Activated naive CD4-positive, alpha-beta T cell treated with anti-CD3 and anti-CD28 coated beads, Interleukin-2, amount 10 ng/mL, durations not matched to agents 7 days and 5 days (primary cell): ENCODE measurements around the gene LMNA.

Experiments used
- CTCF ChIA-PET: fragments of 350-600 bp; sonication (Branson Sonifier 250); formaldehyde crosslinking; loops from one replicate; lab custom pipeline; 2021; ENCODE audit warnings: antibody characterized with exemption; lab: Charles Lee
- DNase-seq: peaks from one replicate; pipeline ENCODE4 v3.0.0-alpha.2; 2020
- H3K27ac Mint-ChIP-seq: one replicate; pipeline ENCODE4 v1.8.0; 2021; ENCODE audit warnings: mild to moderate bottlenecking, moderate library complexity, mixed read lengths
- H3K27me3 Mint-ChIP-seq: one replicate; pipeline ENCODE4 v1.8.0; 2021; ENCODE audit warnings: mild to moderate bottlenecking, mixed read lengths
- H3K36me3 Mint-ChIP-seq: one replicate; pipeline ENCODE4 v1.8.0; 2021; ENCODE audit warnings: mixed read lengths
- H3K4me1 Mint-ChIP-seq: one replicate; pipeline ENCODE4 v1.8.0; 2021; ENCODE audit warnings: mixed read lengths
- H3K4me3 Mint-ChIP-seq: one replicate; pipeline ENCODE4 v1.8.0; 2021; ENCODE audit warnings: mild to moderate bottlenecking, moderate library complexity, mixed read lengths
- H3K9me3 Mint-ChIP-seq: one replicate; pipeline ENCODE4 v1.8.0; 2021; ENCODE audit warnings: mixed read lengths

The LMNA gene

GRCh38 chr1:156151093-156151688 is 36.7 kb downstream of the LMNA start:
- Mint-ChIP-seq H3K36me3 (no peaks in the 10 kb centered on the region), H3K27ac (no peak overlapping the region), H3K27me3 (no peaks in the 10 kb centered on the region), H3K9me3 (no peaks in the 10 kb centered on the region), H3K4me1 (peaks cover 51% of the 10 kb centered on the region), H3K4me3 (no peak overlapping the region)
- no peak for DNase-seq
- CTCF ChIA-PET, result interaction anchor here (1.2 to 18.2 kb wide), 2 partner anchors 9 to 75 kb away, joined by 3 to 315 read pairs; no protein-coding TSS in a partner anchor

GRCh38 chr1:156152628-156153027 is 38.1 kb downstream of the LMNA start:
- Mint-ChIP-seq H3K4me3 (no peak overlapping the region), H3K9me3 (no peaks in the 10 kb centered on the region), H3K36me3 (no peaks in the 10 kb centered on the region), H3K4me1 (peaks cover 53% of the 10 kb centered on the region), H3K27me3 (no peaks in the 10 kb centered on the region), H3K27ac (no peak overlapping the region)
- no peak for DNase-seq
- CTCF ChIA-PET, result interaction anchor here (1.1 to 18.2 kb wide), 2 partner anchors 46 to 74 kb away, joined by 3 to 315 read pairs; no protein-coding TSS in a partner anchor

- DNase-seq, result no peak
- no peaks in the 10 kb centered on the region for H3K9me3 Mint-ChIP-seq
- H3K36me3 Mint-ChIP-seq, result no peaks in the 10 kb centered on the region
- H3K4me1 Mint-ChIP-seq, result peaks cover 49% of the 10 kb centered on the region
- H3K4me3 Mint-ChIP-seq, result peak within 1 kb of the TSS; percentile 17
- H3K27me3 Mint-ChIP-seq, result no peaks in the 10 kb centered on the region
- no peak within 1 kb of the TSS for H3K27ac Mint-ChIP-seq
- CTCF ChIA-PET, result interaction anchor here (1.1 to 18.2 kb wide), 3 partner anchors 43 to 73 kb away, joined by 3 to 315 read pairs (median 6); no protein-coding TSS in a partner anchor
Measured at GRCh38 chr1:156153362-156153761, 38.9 kb downstream of the LMNA start, which contains the start of gene SEMA4A. Gene SEMA4A (plus strand): TSS chr1:156153585. CDS start chr1:156154579, 994 bp downstream.

GRCh38 chr1:156154317-156154749 is 39.8 kb downstream of the LMNA start:
- Mint-ChIP-seq H3K27me3 (no peaks in the 10 kb centered on the region), H3K4me3 (peak overlapping the region; percentile 17), H3K4me1 (peaks cover 49% of the 10 kb centered on the region), H3K36me3 (no peaks in the 10 kb centered on the region), H3K9me3 (no peaks in the 10 kb centered on the region), H3K27ac (no peak overlapping the region)
- CTCF ChIA-PET, result interaction anchor here (2.1 to 18.2 kb wide), 2 partner anchors 42 to 72 kb away, joined by 6 to 315 read pairs; no protein-coding TSS in a partner anchor
- peak; percentile 38 for DNase-seq

GRCh38 chr1:156155756-156156510 is 41.4 kb downstream of the LMNA start:
- no peak for DNase-seq
- H3K4me1 Mint-ChIP-seq, result peaks cover 63% of the 10 kb centered on the region
- H3K36me3 Mint-ChIP-seq, result no peaks in the 10 kb centered on the region
- peaks cover 4% of the 10 kb centered on the region for H3K27me3 Mint-ChIP-seq
- H3K9me3 Mint-ChIP-seq, result no peaks in the 10 kb centered on the region
- CTCF ChIA-PET, result interaction anchor here (0.8 to 18.2 kb wide), 3 partner anchors 63 to 164 kb away, joined by 3 to 315 read pairs (median 3); no protein-coding TSS in a partner anchor
- no peak overlapping the region for H3K4me3 Mint-ChIP-seq
- H3K27ac Mint-ChIP-seq, result no peak overlapping the region

GRCh38 chr1:156157506-156157905 is 43.0 kb downstream of the LMNA start:
- Mint-ChIP-seq H3K27me3 (peaks cover 4% of the 10 kb centered on the region), H3K27ac (peak overlapping the region; percentile 66), H3K9me3 (no peaks in the 10 kb centered on the region), H3K4me3 (no peak overlapping the region), H3K36me3 (no peaks in the 10 kb centered on the region), H3K4me1 (peaks cover 65% of the 10 kb centered on the region)
- DNase-seq, result no peak
- CTCF ChIA-PET, result interaction anchor here (1.8 to 18.2 kb wide), 2 partner anchors 43 to 69 kb away, joined by 4 to 315 read pairs; partner anchors contain the start of gene LMNA

GRCh38 chr1:156157966-156158365 is 43.5 kb downstream of the LMNA start:
- Mint-ChIP-seq H3K36me3 (no peaks in the 10 kb centered on the region), H3K4me3 (no peak overlapping the region), H3K27ac (peak overlapping the region; percentile 66), H3K9me3 (no peaks in the 10 kb centered on the region), H3K4me1 (peaks cover 62% of the 10 kb centered on the region), H3K27me3 (peaks cover 4% of the 10 kb centered on the region)
- DNase-seq, result no peak
- CTCF ChIA-PET, result interaction anchor here (0.7 to 18.2 kb wide), 3 partner anchors 8 to 68 kb away, joined by 3 to 315 read pairs (median 4); partner anchors contain the start of gene LMNA

- H3K9me3 Mint-ChIP-seq, result no peaks in the 10 kb centered on the region
- H3K36me3 Mint-ChIP-seq, result no peaks in the 10 kb centered on the region
- CTCF ChIA-PET, result interaction anchor here (1.6 to 2.6 kb wide), 3 partner anchors 15 to 65 kb away, joined by 4 to 14 read pairs (median 8); no protein-coding TSS in a partner anchor
- H3K27ac Mint-ChIP-seq, result no peak overlapping the region
- peak overlapping the region; percentile 61 for H3K4me3 Mint-ChIP-seq
- no peak for DNase-seq
- H3K4me1 Mint-ChIP-seq, result peaks cover 51% of the 10 kb centered on the region
- peaks cover 4% of the 10 kb centered on the region for H3K27me3 Mint-ChIP-seq
Measured at GRCh38 chr1:156160000-156160742, 45.7 kb downstream of the LMNA start.

GRCh38 chr1:156160743-156161171 is 46.2 kb downstream of the LMNA start:
- Mint-ChIP-seq H3K4me3 (peak overlapping the region; percentile 61), H3K9me3 (no peaks in the 10 kb centered on the region), H3K27me3 (peaks cover 4% of the 10 kb centered on the region), H3K36me3 (no peaks in the 10 kb centered on the region), H3K4me1 (peaks cover 47% of the 10 kb centered on the region), H3K27ac (no peak overlapping the region)
- CTCF ChIA-PET, result interaction anchor here (2.5 to 2.6 kb wide), 2 partner anchors 15 to 65 kb away, joined by 8 to 14 read pairs; no protein-coding TSS in a partner anchor
- DNase-seq, result peak; percentile 74

- no peak overlapping the region for H3K4me3 Mint-ChIP-seq
- H3K27me3 Mint-ChIP-seq, result peaks cover 11% of the 10 kb centered on the region
- peaks cover 33% of the 10 kb centered on the region for H3K4me1 Mint-ChIP-seq
- DNase-seq, result no peak
- CTCF ChIA-PET, result interaction anchor here (1.8 kb wide), 1 partner anchor 11 kb away, joined by 4 read pairs; no protein-coding TSS in a partner anchor
- H3K36me3 Mint-ChIP-seq, result peaks cover 1% of the 10 kb centered on the region
- H3K27ac Mint-ChIP-seq, result no peak overlapping the region
- H3K9me3 Mint-ChIP-seq, result no peaks in the 10 kb centered on the region
Measured at GRCh38 chr1:156162430-156163037, 48.0 kb downstream of the LMNA start.

GRCh38 chr1:156163712-156164111 is 49.2 kb downstream of the LMNA start:
- Mint-ChIP-seq H3K4me3 (no peak overlapping the region), H3K27me3 (peaks cover 12% of the 10 kb centered on the region), H3K27ac (no peak overlapping the region), H3K4me1 (peaks cover 30% of the 10 kb centered on the region), H3K36me3 (peaks cover 3% of the 10 kb centered on the region), H3K9me3 (no peaks in the 10 kb centered on the region)
- CTCF ChIA-PET, result interaction anchor here (1.8 kb wide), 1 partner anchor 10 kb away, joined by 4 read pairs; no protein-coding TSS in a partner anchor
- DNase-seq, result no peak

- CTCF ChIA-PET, result interaction anchor here (0.6 to 1.8 kb wide), 2 partner anchors 9 to 14 kb away, joined by 4 read pairs; no protein-coding TSS in a partner anchor
- peaks cover 15% of the 10 kb centered on the region for H3K27me3 Mint-ChIP-seq
- no peaks in the 10 kb centered on the region for H3K9me3 Mint-ChIP-seq
- no peak overlapping the region for H3K27ac Mint-ChIP-seq
- peaks cover 3% of the 10 kb centered on the region for H3K36me3 Mint-ChIP-seq
- no peak overlapping the region for H3K4me3 Mint-ChIP-seq
- peaks cover 24% of the 10 kb centered on the region for H3K4me1 Mint-ChIP-seq
- DNase-seq, result no peak
Measured at GRCh38 chr1:156164125-156164831, 49.8 kb downstream of the LMNA start.
